Measurements from ENCODE around the gene DCAF5.

Gene DCAF5

GRCh38 chr14:69001375-69001774, 151.5 kb downstream of the DCAF5 start:
- TF ChIP-seq, protein P1, sequence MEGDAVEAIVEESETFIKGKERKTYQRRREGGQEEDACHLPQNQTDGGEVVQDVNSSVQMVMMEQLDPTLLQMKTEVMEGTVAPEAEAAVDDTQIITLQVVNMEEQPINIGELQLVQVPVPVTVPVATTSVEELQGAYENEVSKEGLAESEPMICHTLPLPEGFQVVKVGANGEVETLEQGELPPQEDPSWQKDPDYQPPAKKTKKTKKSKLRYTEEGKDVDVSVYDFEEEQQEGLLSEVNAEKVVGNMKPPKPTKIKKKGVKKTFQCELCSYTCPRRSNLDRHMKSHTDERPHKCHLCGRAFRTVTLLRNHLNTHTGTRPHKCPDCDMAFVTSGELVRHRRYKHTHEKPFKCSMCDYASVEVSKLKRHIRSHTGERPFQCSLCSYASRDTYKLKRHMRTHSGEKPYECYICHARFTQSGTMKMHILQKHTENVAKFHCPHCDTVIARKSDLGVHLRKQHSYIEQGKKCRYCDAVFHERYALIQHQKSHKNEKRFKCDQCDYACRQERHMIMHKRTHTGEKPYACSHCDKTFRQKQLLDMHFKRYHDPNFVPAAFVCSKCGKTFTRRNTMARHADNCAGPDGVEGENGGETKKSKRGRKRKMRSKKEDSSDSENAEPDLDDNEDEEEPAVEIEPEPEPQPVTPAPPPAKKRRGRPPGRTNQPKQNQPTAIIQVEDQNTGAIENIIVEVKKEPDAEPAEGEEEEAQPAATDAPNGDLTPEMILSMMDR (IDR thresholded peaks at IDR 0.05): no peak
- no peak for TF ChIP-seq ZFX (IDR thresholded peaks at IDR 0.05; ENCODE audit: borderline replicate concordance)
- H3K27ac ChIP-seq: no peak overlapping the region
